CMK (cell line): Measurements from ENCODE around the gene NCAPD3.

Source experiments
- DNase-seq: peaks from one replicate; pipeline ENCODE4 v3.0.0-alpha.2; 2010; ENCODE audit warnings: low read depth

Gene NCAPD3

GRCh38 chr11:134158023-134158422 lies 65.7 kb downstream of the NCAPD3 start:
- no peak for DNase-seq

GRCh38 chr11:134157451-134157850 lies 66.3 kb downstream of the NCAPD3 start:
- DNase-seq = no peak

- DNase-seq = no peak
These were observed 67.6 kb downstream of the NCAPD3 start for GRCh38 chr11:134155946-134156865.

- no peak for DNase-seq
These were observed 68.3 kb downstream of the NCAPD3 start for GRCh38 chr11:134155456-134155855.

- DNase-seq = no peak
These were observed 69.3 kb downstream of the NCAPD3 start for GRCh38 chr11:134154441-134154840.

GRCh38 chr11:134153147-134153905 lies 70.4 kb downstream of the NCAPD3 start:
- DNase-seq = no peak

GRCh38 chr11:134152696-134153095 lies 71.1 kb downstream of the NCAPD3 start:
- no peak for DNase-seq

- DNase-seq = no peak
These were observed 72.6 kb downstream of the NCAPD3 start for GRCh38 chr11:134151083-134151747.

GRCh38 chr11:134150195-134150903 lies 73.4 kb downstream of the NCAPD3 start:
- DNase-seq = no peak

GRCh38 chr11:134149371-134149770 lies 74.4 kb downstream of the NCAPD3 start:
- no peak for DNase-seq

GRCh38 chr11:134146598-134146997 lies 77.2 kb downstream of the NCAPD3 start:
- no peak for DNase-seq

GRCh38 chr11:134145715-134146114 lies 78.1 kb downstream of the NCAPD3 start:
- no peak for DNase-seq

GRCh38 chr11:134144744-134145143 lies 79.0 kb downstream of the NCAPD3 start:
- DNase-seq = no peak

- DNase-seq = no peak
These were observed 80.0 kb downstream of the NCAPD3 start for GRCh38 chr11:134143801-134144200.

- no peak for DNase-seq
These were observed 81.2 kb downstream of the NCAPD3 start for GRCh38 chr11:134142536-134142935.

- no peak for DNase-seq
These were observed 82.7 kb downstream of the NCAPD3 start for GRCh38 chr11:134140961-134141490.

GRCh38 chr11:134139873-134140331 lies 83.9 kb downstream of the NCAPD3 start:
- peak; percentile 39 for DNase-seq

GRCh38 chr11:134139303-134139872 lies 84.4 kb downstream of the NCAPD3 start:
- no peak for DNase-seq

- DNase-seq = no peak
These were observed 85.4 kb downstream of the NCAPD3 start for GRCh38 chr11:134138376-134138775.

GRCh38 chr11:134134167-134134566 lies 89.6 kb downstream of the NCAPD3 start:
- no peak for DNase-seq

GRCh38 chr11:134132808-134133207 lies 91.0 kb downstream of the NCAPD3 start:
- no peak for DNase-seq
